Measurements from ENCODE around the gene SNAI1. TPM values are rescaled to one million over a fixed set of nuclear protein-coding genes. Genes with fewer than 3 reads are reported as not detected.
"Not testable (repeated sequence)": the region's sequence is repeated elsewhere in the genome, so short reads cannot be mapped to it uniquely, and the experiment has no call there.

Gene SNAI1
- total and polyA plus RNA-seq, 2 donors from 2014 or later = 3.7 to 4.5 TPM

- DNase-seq (no peak), FAIRE-seq (no peak)
- no peaks in the 10 kb centered on the region for H3K9me3 ChIP-seq (ENCODE audit: control insufficient read depth in 2 of 3, insufficient read depth in 1 of 3, low read length in 3 of 3)
- H3K4me1 ChIP-seq (ENCODE audit: control insufficient read depth in 2 of 3, insufficient read depth in 2 of 3, low read depth in 1 of 3, low read length in 3 of 3) = no peaks in the 10 kb centered on the region
- H3K27me3 ChIP-seq (ENCODE audit: control insufficient read depth, insufficient read depth, low read length) = no peaks in the 10 kb centered on the region
- H3K27ac ChIP-seq (ENCODE audit: low read depth in 2 of 2, low read length in 2 of 2) = no peak overlapping the region
- no peaks in the 10 kb centered on the region for H3K36me3 ChIP-seq (ENCODE audit: control insufficient read depth in 2 of 3, insufficient read depth in 3 of 3, low read length in 3 of 3)
- H3K9ac ChIP-seq (ENCODE audit: low read length in 3 of 3) = no peak overlapping the region
- intact Hi-C loops (cut with DNase I) = no loop called here
- no peak overlapping the region for H3K4me3 ChIP-seq (ENCODE audit: low read length in 3 of 3)
- no peak for TF ChIP-seq CTCF (IDR thresholded peaks at IDR 0.05; ENCODE audit: borderline replicate concordance, extremely low read depth, insufficient read depth)
These were observed 24.6 kb downstream of the SNAI1 start for GRCh38 chr20:50007369-50007768.

DNA sequence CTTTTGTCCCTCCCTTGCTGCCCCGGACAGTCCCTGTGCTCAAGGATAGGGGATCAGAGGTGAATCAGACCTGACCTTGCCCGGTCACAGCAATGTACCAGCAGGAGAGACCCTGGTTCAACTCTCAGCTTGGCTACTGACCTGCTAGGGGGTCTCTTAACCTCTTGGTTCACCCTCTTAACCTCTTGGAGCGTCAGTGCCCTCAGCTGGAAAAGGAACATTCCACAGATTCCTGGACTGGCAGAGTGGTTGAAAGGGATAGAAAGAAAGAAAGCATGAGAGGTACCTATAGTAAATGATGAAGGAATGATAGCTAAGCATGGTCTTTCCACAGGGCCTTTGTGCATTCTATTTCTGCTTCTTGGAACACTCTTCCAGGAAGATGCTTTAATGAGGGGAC lies 25.2 kb downstream of the SNAI1 start:
- no peaks in the 10 kb centered on the region for H3K36me3 ChIP-seq (ENCODE audit: control insufficient read depth in 2 of 3, insufficient read depth in 3 of 3, low read length in 3 of 3)
- FAIRE-seq (no peak), DNase-seq (no peak)
- H3K4me3 ChIP-seq (ENCODE audit: low read length in 3 of 3) = no peak overlapping the region
- no peak for TF ChIP-seq CTCF (IDR thresholded peaks at IDR 0.05; ENCODE audit: borderline replicate concordance, extremely low read depth, insufficient read depth)
- H3K9ac ChIP-seq (ENCODE audit: low read length in 3 of 3) = no peak overlapping the region
- no peaks in the 10 kb centered on the region for H3K4me1 ChIP-seq (ENCODE audit: control insufficient read depth in 2 of 3, insufficient read depth in 2 of 3, low read depth in 1 of 3, low read length in 3 of 3)
- H3K27me3 ChIP-seq (ENCODE audit: control insufficient read depth, insufficient read depth, low read length) = no peaks in the 10 kb centered on the region
- intact Hi-C loops (cut with DNase I) = no loop called here
- H3K9me3 ChIP-seq (ENCODE audit: control insufficient read depth in 2 of 3, insufficient read depth in 1 of 3, low read length in 3 of 3) = no peaks in the 10 kb centered on the region
- H3K27ac ChIP-seq (ENCODE audit: low read depth in 2 of 2, low read length in 2 of 2) = no peak overlapping the region

DNA sequence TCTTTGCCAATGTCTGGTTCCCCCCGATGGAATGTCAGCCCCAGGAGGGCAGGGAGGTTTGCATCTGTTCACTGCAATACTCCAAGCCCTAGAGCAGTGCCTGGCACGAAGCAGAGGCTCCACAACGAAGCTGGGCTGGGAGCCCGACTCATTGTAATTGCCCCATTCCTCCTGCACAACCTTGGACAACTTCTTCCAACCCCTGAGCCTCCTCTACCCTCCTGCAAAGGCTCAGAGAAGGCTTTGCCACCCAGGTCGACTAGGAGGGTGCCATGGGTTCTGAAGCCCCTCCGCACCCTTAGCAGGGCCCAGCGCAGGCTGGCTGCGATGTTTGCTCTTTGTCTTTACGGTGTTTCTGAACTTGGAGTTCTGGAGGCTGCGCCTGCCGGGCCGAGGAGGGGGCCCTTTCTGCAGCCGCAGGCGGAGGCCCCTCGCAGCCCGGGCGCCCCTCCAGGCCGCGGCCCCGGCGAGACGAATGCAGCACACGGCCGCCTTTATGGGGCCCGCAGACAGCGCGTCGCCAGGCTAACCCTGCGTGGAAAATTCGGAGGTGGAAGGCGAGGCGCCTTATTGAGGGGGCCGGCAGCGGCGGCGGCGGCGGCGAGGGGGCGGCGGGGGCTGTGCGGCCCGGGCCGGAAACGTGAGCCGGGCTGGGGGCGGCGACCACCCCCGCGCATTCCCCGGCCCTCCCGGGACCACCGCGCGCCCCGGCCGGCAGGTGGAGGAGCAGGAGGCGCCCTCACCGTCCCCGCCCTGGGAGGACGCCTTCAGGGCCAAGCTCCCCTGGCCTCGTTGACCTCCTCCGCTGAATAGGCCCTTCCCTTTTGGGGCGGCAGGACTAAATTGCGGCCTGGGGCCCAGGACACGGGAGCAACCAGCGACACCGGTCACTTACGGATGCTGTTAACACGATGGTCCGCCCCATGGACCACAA lies 27.0 kb downstream of the SNAI1 start:
- TF ChIP-seq CTCF (IDR thresholded peaks at IDR 0.05; ENCODE audit: borderline replicate concordance, extremely low read depth, insufficient read depth) = no peak
- Histone ChIP-seq H3K9me3 (ENCODE audit: control insufficient read depth in 2 of 3, insufficient read depth in 1 of 3, low read length in 3 of 3) (no peaks in the 10 kb centered on the region), H3K4me3 (ENCODE audit: low read length in 3 of 3) (no peak overlapping the region), H3K4me1 (ENCODE audit: control insufficient read depth in 2 of 3, insufficient read depth in 2 of 3, low read depth in 1 of 3, low read length in 3 of 3) (peaks cover 0 to 2% (median 0%) of the 10 kb centered on the region in 3 donors), H3K9ac (ENCODE audit: low read length in 3 of 3) (no peak overlapping the region), H3K36me3 (ENCODE audit: control insufficient read depth in 2 of 3, insufficient read depth in 3 of 3, low read length in 3 of 3) (no peaks in the 10 kb centered on the region), H3K27ac (ENCODE audit: low read depth in 2 of 2, low read length in 2 of 2) (no peak overlapping the region), H3K27me3 (ENCODE audit: control insufficient read depth, insufficient read depth, low read length) (no peaks in the 10 kb centered on the region)
- FAIRE-seq (no peak), DNase-seq (peak in 3 of 5 donors; percentile 24 to 44 (median 37))
- intact Hi-C loops (cut with DNase I) = no loop called here

- DNase-seq; intact Hi-C loops (cut with DNase I); FAIRE-seq: not testable (repeated sequence)
These were observed 28.8 kb downstream of the SNAI1 start for GRCh38 chr20:50011597-50011996.

More at GRCh38 chr20:50011597-50011996, 28.8 kb downstream of the SNAI1 start:
- H3K9ac ChIP-seq (ENCODE audit: low read length in 3 of 3); H3K4me1 ChIP-seq (ENCODE audit: control insufficient read depth in 2 of 3, insufficient read depth in 2 of 3, low read depth in 1 of 3, low read length in 3 of 3); H3K27me3 ChIP-seq (ENCODE audit: control insufficient read depth, insufficient read depth, low read length); H3K4me3 ChIP-seq (ENCODE audit: low read length in 3 of 3); H3K27ac ChIP-seq (ENCODE audit: low read depth in 2 of 2, low read length in 2 of 2); H3K36me3 ChIP-seq (ENCODE audit: control insufficient read depth in 2 of 3, insufficient read depth in 3 of 3, low read length in 3 of 3); H3K9me3 ChIP-seq (ENCODE audit: control insufficient read depth in 2 of 3, insufficient read depth in 1 of 3, low read length in 3 of 3): not testable (repeated sequence)
